ENCODE results near the gene COMMD7.
"Not testable (repeated sequence)": the region's sequence is repeated elsewhere in the genome, so short reads cannot be mapped to it uniquely, and the experiment has no call there.

The COMMD7 gene

GRCh38 chr20:32772046-32772445 lies 28.8 kb upstream of the COMMD7 start:
- TF ChIP-seq CTCF (IDR thresholded peaks at IDR 0.05; ENCODE audit: low read depth, low read length, missing control alignments), result no peak
- H3K4me3 ChIP-seq (ENCODE audit: low read depth, low read length), result no peak overlapping the region
- no peaks in the 10 kb centered on the region for H3K36me3 ChIP-seq (replicated peaks)
- no peak overlapping the region for H3K27ac ChIP-seq
- no peak for DNase-seq
- in situ Hi-C loops (cut with HindIII; ENCODE audit: low pct_ligation_motif_present, low sequenced_read_pairs), result no loop called here
- H3K27me3 ChIP-seq (replicated peaks), result no peaks in the 10 kb centered on the region

DNA sequence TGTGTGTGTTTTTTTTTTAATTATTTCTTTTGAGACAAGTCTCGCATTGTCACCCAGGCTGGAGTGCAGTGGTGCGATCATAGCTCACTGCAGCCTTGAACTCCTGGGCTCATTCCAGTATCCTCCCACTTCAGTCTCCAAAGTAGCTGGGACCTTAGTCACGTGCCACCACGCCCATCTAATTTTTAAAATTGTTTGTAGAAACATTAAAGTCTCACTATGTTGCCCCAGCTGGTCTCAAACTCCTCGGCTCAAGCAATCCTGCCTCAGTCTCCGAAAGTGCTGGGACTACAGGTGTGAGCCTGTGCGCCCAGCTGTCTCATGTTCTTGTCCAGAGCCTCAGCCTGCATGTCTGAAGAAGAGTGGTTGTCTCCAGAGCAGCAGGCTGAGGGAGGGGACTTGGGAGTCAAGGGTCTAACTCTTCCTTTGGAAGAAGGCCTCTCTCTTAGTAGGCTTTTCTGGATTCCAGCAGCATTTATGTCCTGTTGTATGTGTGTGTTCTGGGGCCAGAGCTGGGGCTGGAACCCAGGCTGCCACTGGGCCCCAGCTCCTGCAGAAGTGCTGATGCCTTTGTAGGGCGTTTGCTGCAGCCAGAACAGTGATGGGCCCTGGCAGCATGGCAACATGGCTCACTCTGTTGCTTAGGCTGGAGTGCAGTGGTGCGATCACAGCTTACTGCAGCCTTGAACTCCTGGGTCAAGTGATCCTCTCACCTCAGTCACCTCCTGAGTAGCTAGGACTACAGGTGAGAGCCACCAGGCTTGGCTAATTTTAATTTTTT lies 24.3 kb upstream of the COMMD7 start:
- no peak overlapping the region for H3K4me3 ChIP-seq (ENCODE audit: low read depth, low read length)
- no peaks in the 10 kb centered on the region for H3K36me3 ChIP-seq (replicated peaks)
- in situ Hi-C loops (cut with HindIII; ENCODE audit: low pct_ligation_motif_present, low sequenced_read_pairs), result no loop called here
- no peak for TF ChIP-seq CTCF (IDR thresholded peaks at IDR 0.05; ENCODE audit: low read depth, low read length, missing control alignments)
- H3K27me3 ChIP-seq (replicated peaks), result no peaks in the 10 kb centered on the region
- DNase-seq, result no peak
- H3K27ac ChIP-seq, result no peak overlapping the region

GRCh38 chr20:32765230-32765875 lies 22.1 kb upstream of the COMMD7 start:
- H3K36me3 ChIP-seq (replicated peaks); in situ Hi-C loops (cut with HindIII; ENCODE audit: low pct_ligation_motif_present, low sequenced_read_pairs); DNase-seq; H3K4me3 ChIP-seq (ENCODE audit: low read depth, low read length); H3K27me3 ChIP-seq (replicated peaks); H3K27ac ChIP-seq: not testable (repeated sequence)

DNA sequence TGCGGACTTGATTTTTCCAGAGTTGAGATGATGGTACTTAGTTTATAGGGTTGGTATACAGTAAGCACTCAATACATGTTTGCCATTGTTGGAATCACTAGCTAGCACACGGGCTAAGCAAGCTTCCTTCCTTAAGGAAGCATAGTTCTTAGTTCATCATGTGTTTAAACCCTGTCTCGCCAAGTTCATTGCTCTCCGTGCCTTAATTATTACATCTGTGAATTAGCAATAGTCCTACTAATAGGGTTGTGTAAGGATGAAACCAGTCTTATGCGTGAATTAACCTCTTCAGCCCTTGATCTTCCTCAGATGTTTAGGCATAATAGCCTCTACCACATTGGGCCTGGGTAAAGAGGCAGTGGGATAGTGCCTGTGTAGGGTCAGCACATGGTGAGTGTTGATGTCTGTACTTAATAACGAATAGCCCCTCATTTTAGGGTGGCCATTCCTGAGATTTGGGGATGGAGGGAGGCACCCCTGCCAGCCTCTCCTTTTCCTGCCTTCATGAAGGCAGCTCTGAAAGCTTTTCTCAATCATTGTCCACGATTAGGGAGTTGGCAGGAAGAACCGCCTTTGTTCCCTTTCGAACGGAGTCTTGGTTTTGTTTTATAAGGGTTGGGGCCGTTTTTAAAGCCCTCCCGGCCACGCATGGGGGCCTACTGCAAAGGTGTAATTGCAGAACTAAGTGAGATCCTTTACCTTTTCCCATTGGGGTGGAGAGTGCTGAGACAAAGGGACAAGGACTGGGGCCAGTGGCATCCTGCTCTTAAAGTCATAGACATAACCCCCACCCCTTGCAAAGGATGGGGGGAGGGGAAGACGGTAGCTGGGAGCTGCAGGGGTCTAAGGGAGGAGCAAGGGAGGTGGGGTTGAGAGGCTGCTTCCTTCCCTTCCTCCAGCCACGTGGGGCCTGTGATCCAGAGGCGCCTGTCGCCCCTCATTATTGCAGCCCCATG lies 21.0 kb upstream of the COMMD7 start:
- Histone ChIP-seq H3K27ac (no peak overlapping the region), H3K4me3 (ENCODE audit: low read depth, low read length) (peak overlapping the region; percentile 70), H3K36me3 (replicated peaks) (no peaks in the 10 kb centered on the region), H3K27me3 (replicated peaks) (no peaks in the 10 kb centered on the region)
- TF ChIP-seq CTCF (IDR thresholded peaks at IDR 0.05; ENCODE audit: low read depth, low read length, missing control alignments), result no peak
- in situ Hi-C loops (cut with HindIII; ENCODE audit: low pct_ligation_motif_present, low sequenced_read_pairs), result no loop called here
- no peak for DNase-seq

DNA sequence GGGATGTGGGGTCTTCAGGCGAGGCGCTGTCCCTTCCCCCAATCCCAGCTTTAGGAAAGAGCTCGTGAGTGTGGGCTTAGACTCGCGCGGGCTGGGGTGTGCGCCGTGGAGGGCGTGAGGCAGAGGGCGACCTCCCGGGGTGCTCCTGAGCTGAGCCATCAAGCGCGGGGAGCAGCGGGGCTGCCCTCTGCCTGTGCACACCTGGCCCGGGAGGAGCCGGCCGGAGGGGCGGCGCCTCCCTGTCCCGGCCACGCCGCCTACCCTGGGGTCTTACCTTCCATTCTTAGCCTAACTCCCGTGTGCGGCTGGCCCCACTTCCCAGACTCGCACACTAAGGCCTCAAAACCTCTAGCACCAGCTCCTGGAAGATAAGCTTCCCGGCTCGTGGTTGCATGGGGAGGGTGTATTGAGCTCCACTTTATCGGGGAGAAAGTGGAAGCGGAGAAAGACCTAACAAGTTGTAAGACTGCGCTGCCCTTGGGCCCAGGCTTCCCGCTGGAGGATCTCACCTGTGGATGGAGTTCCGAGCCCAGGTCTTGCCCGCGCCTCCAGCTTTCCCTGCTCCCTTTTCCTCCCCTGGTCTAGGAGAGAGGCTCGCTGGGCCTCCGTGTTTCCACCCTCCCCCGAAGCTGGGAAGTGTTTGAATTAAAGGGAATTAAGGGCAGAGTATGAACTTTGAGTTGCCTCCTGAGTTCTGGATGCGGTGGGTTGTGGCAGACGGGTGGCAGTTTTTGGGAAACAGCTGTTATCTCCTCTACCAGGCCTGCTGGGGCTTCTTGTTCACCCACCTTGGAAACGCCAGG lies 20.1 kb upstream of the COMMD7 start:
- no peak for TF ChIP-seq CTCF (IDR thresholded peaks at IDR 0.05; ENCODE audit: low read depth, low read length, missing control alignments)
- Histone ChIP-seq H3K27me3 (replicated peaks) (no peaks in the 10 kb centered on the region), H3K36me3 (replicated peaks) (no peaks in the 10 kb centered on the region), H3K4me3 (ENCODE audit: low read depth, low read length) (peak overlapping the region; percentile 70), H3K27ac (no peak overlapping the region)
- in situ Hi-C loops (cut with HindIII; ENCODE audit: low pct_ligation_motif_present, low sequenced_read_pairs), result no loop called here
- DNase-seq, result no peak
